ENCODE data around the gene ADRM1.

The ADRM1 gene

GRCh38 chr20:62262064-62262463, 40.7 kb upstream of the ADRM1 start:
- ChIA-PET CTCF (no interaction called here), POLR2A (no interaction called here)
- no peak for DNase-seq (ENCODE audit: extremely low spot score)
- TF ChIP-seq CTCF (IDR thresholded peaks at IDR 0.05; ENCODE audit: control extremely low read depth, extremely low read depth, low read depth, missing control alignments), result no peak

GRCh38 chr20:62263396-62263795, 39.4 kb upstream of the ADRM1 start:
- no peak for TF ChIP-seq CTCF (IDR thresholded peaks at IDR 0.05; ENCODE audit: control extremely low read depth, extremely low read depth, low read depth, missing control alignments)
- CTCF ChIA-PET, result no interaction called here
- DNase-seq (ENCODE audit: extremely low spot score), result no peak
- POLR2A ChIA-PET, result no interaction called here

GRCh38 chr20:62265365-62265764, 37.4 kb upstream of the ADRM1 start:
- TF ChIP-seq CTCF (IDR thresholded peaks at IDR 0.05; ENCODE audit: control extremely low read depth, extremely low read depth, low read depth, missing control alignments), result no peak
- ChIA-PET POLR2A (no interaction called here), CTCF (no interaction called here)
- no peak for DNase-seq (ENCODE audit: extremely low spot score)

GRCh38 chr20:62266340-62266739, 36.5 kb upstream of the ADRM1 start:
- ChIA-PET CTCF (interaction anchor here (0.7 kb wide), 1 partner anchor 37 kb away, joined by 3 read pairs; the partner anchor contains the start of gene ADRM1), POLR2A (no interaction called here)
- no peak for TF ChIP-seq CTCF (IDR thresholded peaks at IDR 0.05; ENCODE audit: control extremely low read depth, extremely low read depth, low read depth, missing control alignments)
- no peak for DNase-seq (ENCODE audit: extremely low spot score)

GRCh38 chr20:62266851-62267250, 35.9 kb upstream of the ADRM1 start:
- no peak for DNase-seq (ENCODE audit: extremely low spot score)
- no peak for TF ChIP-seq CTCF (IDR thresholded peaks at IDR 0.05; ENCODE audit: control extremely low read depth, extremely low read depth, low read depth, missing control alignments)
- POLR2A ChIA-PET, result no interaction called here
- CTCF ChIA-PET, result interaction anchor here (0.7 kb wide), 1 partner anchor 36 kb away, joined by 3 read pairs; the partner anchor contains the start of gene ADRM1

GRCh38 chr20:62267543-62267942, 35.3 kb upstream of the ADRM1 start:
- DNase-seq (ENCODE audit: extremely low spot score), result no peak
- POLR2A ChIA-PET, result no interaction called here
- TF ChIP-seq CTCF (IDR thresholded peaks at IDR 0.05; ENCODE audit: control extremely low read depth, extremely low read depth, low read depth, missing control alignments), result no peak
- CTCF ChIA-PET, result no interaction called here
